ENCODE data around the gene RPS6KA3. TPM values are rescaled to one million over a fixed set of nuclear protein-coding genes. Genes with fewer than 3 reads are reported as not detected.

RPS6KA3 gene
- total RNA-seq, 3 donors from 2014 or later (not counting 1 experiment from before 2014, with no cell fraction given) = 62.1 to 82.9 (median 79.4) TPM

DNA sequence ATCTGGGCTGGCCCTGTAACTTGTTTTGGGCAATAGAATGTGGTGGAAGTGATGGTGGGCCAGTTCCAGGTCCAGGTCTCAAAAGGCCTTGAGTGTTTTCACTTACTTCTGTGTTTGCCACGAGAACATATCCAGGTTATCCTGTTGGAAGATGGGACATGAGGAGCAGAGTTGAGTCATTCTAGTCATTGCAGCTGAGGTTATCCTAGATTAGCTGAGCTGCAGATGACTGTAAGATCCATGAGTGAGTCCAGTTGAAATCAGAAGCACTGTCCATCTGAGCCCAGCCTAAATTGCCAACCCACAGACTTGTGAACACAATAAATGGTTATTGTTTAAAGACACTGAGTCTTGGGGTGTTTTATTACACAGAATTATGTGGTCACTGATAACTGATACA, 45.3 kb upstream of the RPS6KA3 start:
- no peak for DNase-seq
- Histone ChIP-seq H3K9me3 (ENCODE audit: control insufficient read depth, insufficient read depth, low read length) (no peaks in the 10 kb centered on the region), H3K27me3 (ENCODE audit: control insufficient read depth, insufficient read depth, low read length) (no peaks in the 10 kb centered on the region), H3K4me1 (ENCODE audit: control insufficient read depth, insufficient read depth, low read length) (no peaks in the 10 kb centered on the region), H3K36me3 (ENCODE audit: control insufficient read depth, insufficient read depth, low read length) (no peaks in the 10 kb centered on the region), H3K4me3 (ENCODE audit: low read length) (no peak overlapping the region), H3K27ac (ENCODE audit: low read length) (no peak overlapping the region)
- ATAC-seq = no peak
- TF ChIP-seq, protein P1, sequence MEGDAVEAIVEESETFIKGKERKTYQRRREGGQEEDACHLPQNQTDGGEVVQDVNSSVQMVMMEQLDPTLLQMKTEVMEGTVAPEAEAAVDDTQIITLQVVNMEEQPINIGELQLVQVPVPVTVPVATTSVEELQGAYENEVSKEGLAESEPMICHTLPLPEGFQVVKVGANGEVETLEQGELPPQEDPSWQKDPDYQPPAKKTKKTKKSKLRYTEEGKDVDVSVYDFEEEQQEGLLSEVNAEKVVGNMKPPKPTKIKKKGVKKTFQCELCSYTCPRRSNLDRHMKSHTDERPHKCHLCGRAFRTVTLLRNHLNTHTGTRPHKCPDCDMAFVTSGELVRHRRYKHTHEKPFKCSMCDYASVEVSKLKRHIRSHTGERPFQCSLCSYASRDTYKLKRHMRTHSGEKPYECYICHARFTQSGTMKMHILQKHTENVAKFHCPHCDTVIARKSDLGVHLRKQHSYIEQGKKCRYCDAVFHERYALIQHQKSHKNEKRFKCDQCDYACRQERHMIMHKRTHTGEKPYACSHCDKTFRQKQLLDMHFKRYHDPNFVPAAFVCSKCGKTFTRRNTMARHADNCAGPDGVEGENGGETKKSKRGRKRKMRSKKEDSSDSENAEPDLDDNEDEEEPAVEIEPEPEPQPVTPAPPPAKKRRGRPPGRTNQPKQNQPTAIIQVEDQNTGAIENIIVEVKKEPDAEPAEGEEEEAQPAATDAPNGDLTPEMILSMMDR (IDR thresholded peaks at IDR 0.05) = no peak
- Mint-ChIP-seq H3K27me3 (ENCODE audit: low read depth in 2 of 2) (no peaks in the 10 kb centered on the region), H3K36me3 (no peaks in the 10 kb centered on the region), H3K4me1 (no peaks in the 10 kb centered on the region), H3K27ac (no peak overlapping the region), H3K4me3 (no peak overlapping the region), H3K9me3 (no peaks in the 10 kb centered on the region)
- 100% methylated on average over 1 of the region's 1 CpG for WGBS (ENCODE audit: insufficient coverage)
- intact Hi-C loops (cut with micrococcal nuclease) = no loop called here

- H3K9me3 ChIP-seq (ENCODE audit: control insufficient read depth, insufficient read depth, low read length) = no peaks in the 10 kb centered on the region
- no peaks in the 10 kb centered on the region for H3K27me3 Mint-ChIP-seq (ENCODE audit: low read depth in 2 of 2)
- no peaks in the 10 kb centered on the region for H3K4me1 Mint-ChIP-seq
- no peak overlapping the region for H3K4me3 ChIP-seq (ENCODE audit: low read length)
- H3K27ac ChIP-seq (ENCODE audit: low read length) = no peak overlapping the region
- WGBS (ENCODE audit: insufficient coverage) = no CpG with 5 or more reads among the region's 2 CpGs
- H3K27me3 ChIP-seq (ENCODE audit: control insufficient read depth, insufficient read depth, low read length) = no peaks in the 10 kb centered on the region
- no peaks in the 10 kb centered on the region for H3K36me3 ChIP-seq (ENCODE audit: control insufficient read depth, insufficient read depth, low read length)
- no peaks in the 10 kb centered on the region for H3K9me3 Mint-ChIP-seq
- H3K4me1 ChIP-seq (ENCODE audit: control insufficient read depth, insufficient read depth, low read length) = no peaks in the 10 kb centered on the region
- H3K4me3 Mint-ChIP-seq = no peak overlapping the region
- no peak for DNase-seq
- intact Hi-C loops (cut with micrococcal nuclease) = no loop called here
- no peaks in the 10 kb centered on the region for H3K36me3 Mint-ChIP-seq
- no peak for ATAC-seq
- TF ChIP-seq, protein P1 (IDR thresholded peaks at IDR 0.05) = no peak
- H3K27ac Mint-ChIP-seq = no peak overlapping the region
These were observed 44.8 kb upstream of the RPS6KA3 start for GRCh38 chrX:20311505-20311904.

GRCh38 chrX:20309806-20310205, 43.1 kb upstream of the RPS6KA3 start:
- H3K27me3 Mint-ChIP-seq (ENCODE audit: low read depth in 2 of 2) = no peaks in the 10 kb centered on the region
- H3K27ac ChIP-seq (ENCODE audit: low read length) = no peak overlapping the region
- DNase-seq (no peak), ATAC-seq (no peak)
- no peaks in the 10 kb centered on the region for H3K4me1 Mint-ChIP-seq
- no peak overlapping the region for H3K27ac Mint-ChIP-seq
- 86% methylated on average over 8 of the region's 8 CpGs for WGBS (ENCODE audit: insufficient coverage)
- no peak overlapping the region for H3K4me3 Mint-ChIP-seq
- no peaks in the 10 kb centered on the region for H3K9me3 ChIP-seq (ENCODE audit: control insufficient read depth, insufficient read depth, low read length)
- H3K4me3 ChIP-seq (ENCODE audit: low read length) = no peak overlapping the region
- H3K4me1 ChIP-seq (ENCODE audit: control insufficient read depth, insufficient read depth, low read length) = no peaks in the 10 kb centered on the region
- H3K9me3 Mint-ChIP-seq = no peaks in the 10 kb centered on the region
- H3K36me3 Mint-ChIP-seq = no peaks in the 10 kb centered on the region
- no peaks in the 10 kb centered on the region for H3K36me3 ChIP-seq (ENCODE audit: control insufficient read depth, insufficient read depth, low read length)
- intact Hi-C loops (cut with micrococcal nuclease) = no loop called here
- H3K27me3 ChIP-seq (ENCODE audit: control insufficient read depth, insufficient read depth, low read length) = no peaks in the 10 kb centered on the region
- TF ChIP-seq, protein P1 (IDR thresholded peaks at IDR 0.05) = no peak

GRCh38 chrX:20306668-20307067, 40.0 kb upstream of the RPS6KA3 start:
- intact Hi-C loops (cut with micrococcal nuclease) = no loop called here
- TF ChIP-seq, protein P1 (IDR thresholded peaks at IDR 0.05) = no peak
- no peaks in the 10 kb centered on the region for H3K27me3 ChIP-seq (ENCODE audit: control insufficient read depth, insufficient read depth, low read length)
- H3K36me3 ChIP-seq (ENCODE audit: control insufficient read depth, insufficient read depth, low read length) = no peaks in the 10 kb centered on the region
- H3K4me1 ChIP-seq (ENCODE audit: control insufficient read depth, insufficient read depth, low read length) = no peaks in the 10 kb centered on the region
- Mint-ChIP-seq H3K9me3 (no peaks in the 10 kb centered on the region), H3K36me3 (no peaks in the 10 kb centered on the region), H3K27me3 (ENCODE audit: low read depth in 2 of 2) (no peaks in the 10 kb centered on the region), H3K4me1 (no peaks in the 10 kb centered on the region), H3K27ac (no peak overlapping the region), H3K4me3 (no peak overlapping the region)
- H3K27ac ChIP-seq (ENCODE audit: low read length) = no peak overlapping the region
- ATAC-seq = no peak
- 84% methylated on average over 3 of the region's 3 CpGs for WGBS (ENCODE audit: insufficient coverage)
- H3K9me3 ChIP-seq (ENCODE audit: control insufficient read depth, insufficient read depth, low read length) = no peaks in the 10 kb centered on the region
- no peak for DNase-seq
- H3K4me3 ChIP-seq (ENCODE audit: low read length) = no peak overlapping the region

All from natural killer cell (primary cell).